Suprapubic skin (tissue), 4 donors: ENCODE results near the gene MRPL39. TPM values are rescaled to one million over a fixed set of nuclear protein-coding genes. Genes with fewer than 3 reads are reported as not detected.

Experiments used
- DNase-seq, 2 donors: peaks; one replicate each; pipeline ENCODE4 v3.0.0-alpha.2; 2019; ENCODE audit warnings: low spot score in 2 of 2
- H3K27ac ChIP-seq: fragments of 200-600 bp; sonication (generic); one replicate; pipeline ENCODE4 v1.5.1; 2019
- H3K27me3 ChIP-seq: fragments of 200-600 bp; sonication (generic); one replicate; pipeline ENCODE4 v1.5.1; 2019
- H3K36me3 ChIP-seq: fragments of 200-600 bp; sonication (generic); one replicate; pipeline ENCODE4 v1.5.1; 2019
- H3K4me1 ChIP-seq: fragments of 200-600 bp; sonication (generic); one replicate; pipeline ENCODE4 v1.5.1; 2019
- H3K4me3 ChIP-seq: fragments of 200-600 bp; sonication (generic); one replicate; pipeline ENCODE4 v1.5.1; 2019; ENCODE audit warnings: mild to moderate bottlenecking
- H3K9me3 ChIP-seq: fragments of 200-600 bp; sonication (generic); one replicate; pipeline ENCODE4 v1.5.1; 2019
- EP300 ChIP-seq: sonication (generic); formaldehyde crosslinking; IDR thresholded peaks from one replicate; pipeline ENCODE4 v1.6.1; 2017; ENCODE audit warnings: antibody characterized with exemption
- POLR2A ChIP-seq, 2 donors: fragments of 450-650 bp; IDR thresholded peaks; one replicate each; pipeline ENCODE4 v1.6.1; 2017; ENCODE audit warnings: antibody characterized with exemption in 2 of 2, mild to moderate bottlenecking in 2 of 2, moderate library complexity in 2 of 2
- POLR2AphosphoS5 ChIP-seq, 3 donors: sonication (generic); formaldehyde crosslinking; IDR thresholded peaks; one replicate each; pipeline ENCODE4 v1.6.1; 2017; ENCODE audit warnings: antibody characterized with exemption in 3 of 3
- WGBS: methylation state at CpG from one replicate; pipeline ENCODE4 v1.1.5; 2018; 5-methylcytosine and 5-hydroxymethylcytosine counted together
- total RNA-seq, 4 donors: library from RNA; depleted of rRNA; stranded (reverse); fragments of >200 nt; gene quantifications; one replicate each; pipeline ENCODE4 v1.1.0, GENCODE V29; 2016
- TF ChIP-seq, protein P1 (sequence below), 2 donors: fragments of 200-600 bp in 1 of 2; fragments of 450-650 bp in 1 of 2; sonication (generic) in 1 of 2; IDR thresholded peaks; one replicate each; pipeline ENCODE4 v1.5.1; 2016 to 2019; ENCODE audit warnings: antibody characterized with exemption in 2 of 2, mild to moderate bottlenecking in 1 of 2, moderate library complexity in 1 of 2

The MRPL39 gene
- total RNA-seq, 4 donors from 2014 or later: 21.4 to 28.7 (median 23.1) TPM

DNA sequence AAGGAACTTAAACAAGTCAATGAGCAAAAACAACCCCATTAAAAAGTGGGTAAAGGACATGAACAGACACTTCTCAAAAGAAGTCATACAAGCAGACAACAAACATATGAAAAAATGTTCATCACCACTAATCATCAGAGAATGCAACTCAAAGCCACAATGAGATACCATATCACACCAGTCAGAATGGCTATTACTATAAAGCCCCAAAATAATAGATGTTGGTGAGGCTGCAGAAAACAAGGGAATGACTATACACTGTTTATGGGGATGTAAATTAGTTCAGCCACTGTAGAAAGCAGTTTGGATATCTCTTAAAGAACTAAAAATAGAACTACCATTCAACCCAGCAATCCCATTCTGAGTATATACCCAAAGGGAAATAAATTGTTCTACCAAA, 51.2 kb downstream of the MRPL39 start:
- Histone ChIP-seq H3K4me3 (no peak overlapping the region), H3K27me3 (no peaks in the 10 kb centered on the region), H3K4me1 (peaks cover 6% of the 10 kb centered on the region), H3K36me3 (no peaks in the 10 kb centered on the region), H3K27ac (no peak overlapping the region), H3K9me3 (no peaks in the 10 kb centered on the region)
- no peak for DNase-seq
- TF ChIP-seq, protein P1, sequence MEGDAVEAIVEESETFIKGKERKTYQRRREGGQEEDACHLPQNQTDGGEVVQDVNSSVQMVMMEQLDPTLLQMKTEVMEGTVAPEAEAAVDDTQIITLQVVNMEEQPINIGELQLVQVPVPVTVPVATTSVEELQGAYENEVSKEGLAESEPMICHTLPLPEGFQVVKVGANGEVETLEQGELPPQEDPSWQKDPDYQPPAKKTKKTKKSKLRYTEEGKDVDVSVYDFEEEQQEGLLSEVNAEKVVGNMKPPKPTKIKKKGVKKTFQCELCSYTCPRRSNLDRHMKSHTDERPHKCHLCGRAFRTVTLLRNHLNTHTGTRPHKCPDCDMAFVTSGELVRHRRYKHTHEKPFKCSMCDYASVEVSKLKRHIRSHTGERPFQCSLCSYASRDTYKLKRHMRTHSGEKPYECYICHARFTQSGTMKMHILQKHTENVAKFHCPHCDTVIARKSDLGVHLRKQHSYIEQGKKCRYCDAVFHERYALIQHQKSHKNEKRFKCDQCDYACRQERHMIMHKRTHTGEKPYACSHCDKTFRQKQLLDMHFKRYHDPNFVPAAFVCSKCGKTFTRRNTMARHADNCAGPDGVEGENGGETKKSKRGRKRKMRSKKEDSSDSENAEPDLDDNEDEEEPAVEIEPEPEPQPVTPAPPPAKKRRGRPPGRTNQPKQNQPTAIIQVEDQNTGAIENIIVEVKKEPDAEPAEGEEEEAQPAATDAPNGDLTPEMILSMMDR (IDR thresholded peaks at IDR 0.05): no peak
- TF ChIP-seq POLR2A (IDR thresholded peaks at IDR 0.05) (no peak), POLR2AphosphoS5 (IDR thresholded peaks at IDR 0.05) (no peak), EP300 (no peak)

DNA sequence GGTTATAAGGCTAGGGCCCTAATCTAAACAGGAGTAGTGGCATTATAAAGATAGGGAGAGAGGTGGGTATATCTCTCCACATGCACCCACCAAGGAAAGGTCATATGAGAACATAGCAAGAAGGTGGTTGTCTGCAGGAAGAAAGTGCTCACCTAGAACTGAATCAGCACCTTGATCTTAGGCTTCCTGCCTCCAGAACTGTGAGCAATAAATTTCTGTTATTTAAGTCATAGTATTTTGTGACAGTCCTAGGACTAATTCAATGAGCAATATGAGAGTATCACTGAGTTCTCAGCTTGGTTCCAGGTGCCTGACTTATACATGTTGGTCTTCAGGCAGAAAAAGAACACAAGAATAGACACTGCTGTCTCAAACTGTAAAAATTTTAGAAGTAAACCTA, 51.8 kb downstream of the MRPL39 start:
- DNase-seq: no peak
- Histone ChIP-seq H3K4me1 (peaks cover 2% of the 10 kb centered on the region), H3K27ac (no peak overlapping the region), H3K36me3 (no peaks in the 10 kb centered on the region), H3K27me3 (no peaks in the 10 kb centered on the region), H3K9me3 (no peaks in the 10 kb centered on the region), H3K4me3 (no peak overlapping the region)
- TF ChIP-seq POLR2A (IDR thresholded peaks at IDR 0.05): no peak
- TF ChIP-seq, protein P1 (IDR thresholded peaks at IDR 0.05): no peak
- TF ChIP-seq POLR2AphosphoS5 (IDR thresholded peaks at IDR 0.05): no peak
- TF ChIP-seq EP300: no peak

DNA sequence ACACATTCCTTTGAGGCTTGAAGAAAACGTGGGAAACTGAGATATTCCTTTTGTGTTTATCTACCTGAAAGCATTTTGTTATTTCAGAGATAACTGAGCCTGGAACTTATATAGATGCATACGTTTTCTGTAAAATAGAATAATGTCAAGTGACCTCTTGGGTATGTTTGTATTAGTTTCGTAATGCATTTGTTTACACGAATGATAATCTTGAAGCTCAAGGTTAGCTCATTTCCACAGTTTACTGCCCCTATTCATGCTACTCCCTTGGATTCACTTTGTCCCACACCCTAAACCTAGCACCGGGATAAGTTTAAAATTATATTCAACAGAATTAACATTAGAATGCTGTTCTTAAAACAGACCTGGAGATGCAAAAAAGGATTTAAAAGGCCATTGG, 54.4 kb downstream of the MRPL39 start:
- no peaks in the 10 kb centered on the region for H3K27me3 ChIP-seq
- no peaks in the 10 kb centered on the region for H3K36me3 ChIP-seq
- no peak overlapping the region for H3K27ac ChIP-seq
- no peak overlapping the region for H3K4me3 ChIP-seq
- WGBS: 87% methylated on average over 5 of the region's 5 CpGs
- no peak for TF ChIP-seq EP300
- TF ChIP-seq, protein P1 (IDR thresholded peaks at IDR 0.05): no peak
- no peaks in the 10 kb centered on the region for H3K9me3 ChIP-seq
- no peak for DNase-seq
- no peaks in the 10 kb centered on the region for H3K4me1 ChIP-seq

DNA sequence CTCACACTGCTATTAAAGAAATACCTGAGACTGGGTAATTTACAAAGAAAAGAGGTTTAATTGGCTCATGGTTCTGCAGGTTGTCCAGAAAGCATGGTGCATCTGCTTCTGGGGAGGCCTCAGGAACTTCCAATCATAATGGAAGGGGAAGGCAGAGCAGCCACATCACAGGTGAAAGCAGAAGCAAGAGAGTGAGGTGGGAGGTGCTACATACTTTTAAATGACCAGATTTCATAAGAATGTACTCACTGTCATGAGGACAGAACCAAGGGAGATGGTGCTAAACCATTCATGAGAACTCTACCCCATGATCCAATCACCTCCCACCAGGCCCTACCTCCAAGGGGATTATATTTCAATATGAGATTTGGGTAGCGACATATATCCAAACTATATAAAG, 55.7 kb downstream of the MRPL39 start:
- no peak for TF ChIP-seq EP300
- Histone ChIP-seq H3K4me1 (no peaks in the 10 kb centered on the region), H3K27ac (no peak overlapping the region), H3K4me3 (no peak overlapping the region), H3K36me3 (no peaks in the 10 kb centered on the region), H3K27me3 (no peaks in the 10 kb centered on the region), H3K9me3 (no peaks in the 10 kb centered on the region)
- 93% methylated on average over 1 of the region's 1 CpG for WGBS
- DNase-seq: no peak

DNA sequence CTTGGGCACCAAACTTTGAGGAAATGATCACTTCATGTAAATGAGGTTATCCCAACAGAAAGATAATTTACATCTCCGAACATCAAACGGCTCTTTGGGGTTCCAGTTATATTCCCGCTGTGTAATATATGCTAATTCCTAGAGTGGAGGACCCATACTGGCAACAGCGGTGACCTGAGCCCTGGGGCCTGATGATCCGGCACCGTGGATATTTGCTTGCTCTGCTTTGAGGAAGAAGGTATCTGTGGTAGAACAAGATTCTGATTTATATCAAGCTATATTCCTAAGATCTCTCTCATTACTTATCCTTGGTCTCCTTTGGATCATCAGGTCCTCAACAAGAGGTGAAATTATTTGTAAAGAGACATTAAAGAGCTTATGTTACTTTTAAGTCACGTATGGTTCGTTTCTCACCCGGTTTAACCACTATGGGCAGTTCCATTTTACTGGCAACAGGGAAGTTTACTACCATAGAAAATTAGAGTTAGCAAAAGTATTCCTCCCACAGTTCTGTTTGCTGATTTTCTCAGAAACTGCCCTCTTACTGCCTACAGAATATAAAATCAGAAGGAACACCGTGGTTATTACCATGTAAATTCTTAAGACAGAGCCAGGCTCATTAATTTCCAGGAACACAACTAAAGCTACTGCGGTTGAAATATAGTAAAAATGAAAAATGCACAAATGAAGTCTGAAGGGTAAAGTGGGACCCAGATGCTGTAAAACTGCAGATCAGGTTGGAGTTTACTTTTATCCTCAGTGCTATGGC, 56.7 kb downstream of the MRPL39 start:
- no peaks in the 10 kb centered on the region for H3K4me1 ChIP-seq

More for the DNA sequence above, 56.7 kb downstream of the MRPL39 start:
- no peaks in the 10 kb centered on the region for H3K36me3 ChIP-seq
- H3K27ac ChIP-seq: no peak overlapping the region
- TF ChIP-seq, protein P1 (IDR thresholded peaks at IDR 0.05): no peak
- TF ChIP-seq EP300 (no peak), POLR2A (IDR thresholded peaks at IDR 0.05) (no peak), POLR2AphosphoS5 (IDR thresholded peaks at IDR 0.05) (no peak)
- no peaks in the 10 kb centered on the region for H3K27me3 ChIP-seq
- H3K4me3 ChIP-seq: no peak overlapping the region
- H3K9me3 ChIP-seq: no peaks in the 10 kb centered on the region
- no peak for DNase-seq
- 92% methylated on average over 11 of the region's 11 CpGs for WGBS
